Liver (tissue), 9 donors: Measurements from ENCODE around the gene UGT1A8. TPM values are rescaled to one million over a fixed set of nuclear protein-coding genes. Genes with fewer than 3 reads are reported as not detected.

Source experiments
- DNase-seq: peaks from one replicate; pipeline ENCODE4 v3.0.0-alpha.2; 2017; ENCODE audit warnings: low spot score
- H3K27ac ChIP-seq, 2 donors: one replicate each; pipeline ENCODE4 v1.7.0; 2013; ENCODE audit warnings: inconsistent platforms in 2 of 2, low read length in 2 of 2, control low read depth in 1 of 2, low read depth in 1 of 2, mild to moderate bottlenecking in 1 of 2
- H3K27me3 ChIP-seq, 4 donors: one replicate each; pipeline versions ENCODE4 v1.6.1 to v1.7.0; 2013; ENCODE audit warnings: low read length in 3 of 4, inconsistent platforms in 1 of 4, mild to moderate bottlenecking in 1 of 4, moderate library complexity in 1 of 4; ENCODE audit not compliant: control insufficient read depth in 4 of 4, insufficient read depth in 4 of 4
- H3K36me3 ChIP-seq, 4 donors: one replicate each; pipeline versions ENCODE4 v1.6.1 to v1.7.0; 2013; ENCODE audit warnings: low read length in 3 of 4, mild to moderate bottlenecking in 3 of 4, low read depth in 1 of 4, moderate library complexity in 1 of 4; ENCODE audit not compliant: control insufficient read depth in 4 of 4, insufficient read depth in 3 of 4
- H3K4me1 ChIP-seq, 4 donors: one replicate each; pipeline versions ENCODE4 v1.6.1 to v1.7.0; 2013; ENCODE audit warnings: low read length in 3 of 4, mild to moderate bottlenecking in 3 of 4, moderate library complexity in 1 of 4; ENCODE audit not compliant: control insufficient read depth in 4 of 4, insufficient read depth in 4 of 4
- H3K4me3 ChIP-seq, 3 donors: one replicate each; pipeline versions ENCODE4 v1.6.1 to v1.7.0; 2013; ENCODE audit warnings: low read length in 3 of 3, control low read depth in 1 of 3, low read depth in 1 of 3, mild to moderate bottlenecking in 1 of 3
- H3K9ac ChIP-seq, 2 donors: one replicate each; pipeline ENCODE4 v1.7.0; 2013; ENCODE audit warnings: low read length in 2 of 2, mild to moderate bottlenecking in 2 of 2, moderate library complexity in 2 of 2, control low read depth in 1 of 2, low read depth in 1 of 2
- H3K9me3 ChIP-seq, 4 donors: one replicate each; pipeline versions ENCODE4 v1.6.1 to v1.7.0; 2013; ENCODE audit warnings: low read length in 3 of 4; ENCODE audit not compliant: control insufficient read depth in 4 of 4
- ATF3 ChIP-seq: IDR thresholded peaks from 2 replicates; pipeline ENCODE4 v1.6.1; 2016; ENCODE audit warnings: antibody characterized with exemption
- CTCF ChIP-seq: fragments of 150-350 bp; IDR thresholded peaks from 2 replicates; pipeline ENCODE4 v1.5.1; 2017; ENCODE audit warnings: improper control_type of control experiment, low read depth, low read length; ENCODE audit not compliant: missing input control
- EGR1 ChIP-seq, 2 donors: IDR thresholded peaks; 2 replicates each; pipeline ENCODE4 v1.6.1; 2016 to 2018; ENCODE audit warnings: antibody characterized with exemption in 2 of 2, low read depth in 2 of 2
- FOXA1 ChIP-seq: IDR thresholded peaks from 2 replicates; pipeline ENCODE4 v1.6.1; 2016; ENCODE audit warnings: antibody characterized with exemption
- FOXA2 ChIP-seq: IDR thresholded peaks from 2 replicates; pipeline ENCODE4 v1.6.1; 2016; ENCODE audit warnings: antibody characterized with exemption
- GABPA ChIP-seq, 2 donors: IDR thresholded peaks in 1 of 2; conservative IDR thresholded peaks in 1 of 2; 2 replicates each; pipeline ENCODE4 v1.6.1; 2016; ENCODE audit warnings: antibody characterized with exemption in 2 of 2, mild to moderate bottlenecking in 1 of 2, moderate library complexity in 1 of 2
- HNF4A ChIP-seq, 2 donors: conservative IDR thresholded peaks; 2 replicates each; pipeline ENCODE4 v1.6.1; 2016; ENCODE audit warnings: antibody characterized with exemption in 2 of 2, mild to moderate bottlenecking in 2 of 2
- HNF4G ChIP-seq: IDR thresholded peaks from 2 replicates; pipeline ENCODE4 v1.6.1; 2016; ENCODE audit warnings: antibody characterized with exemption
- JUND ChIP-seq, 2 donors: IDR thresholded peaks; 2 replicates each; pipeline ENCODE4 v1.6.1; 2016; ENCODE audit warnings: antibody characterized with exemption in 2 of 2
- MAX ChIP-seq: IDR thresholded peaks from 2 replicates; pipeline ENCODE4 v1.6.1; 2016; ENCODE audit warnings: antibody characterized with exemption
- NR2F2 ChIP-seq: IDR thresholded peaks from 2 replicates; pipeline ENCODE4 v1.6.1; 2016; ENCODE audit warnings: antibody characterized with exemption
- RAD21 ChIP-seq, 2 donors: IDR thresholded peaks; 2 replicates each; pipeline ENCODE4 v1.6.1; 2016; ENCODE audit warnings: antibody characterized with exemption in 2 of 2, mild to moderate bottlenecking in 2 of 2
- REST ChIP-seq: IDR thresholded peaks from 2 replicates; pipeline ENCODE4 v1.6.1; 2016; ENCODE audit warnings: antibody characterized with exemption, mild to moderate bottlenecking
- RXRA ChIP-seq, 2 donors: IDR thresholded peaks; 2 replicates each; pipeline ENCODE4 v1.6.1; 2017 to 2018; ENCODE audit warnings: antibody characterized with exemption in 2 of 2, mild to moderate bottlenecking in 1 of 2
- SP1 ChIP-seq: IDR thresholded peaks from 2 replicates; pipeline ENCODE4 v1.6.1; 2018; ENCODE audit warnings: antibody characterized with exemption, mild to moderate bottlenecking
- TAF1 ChIP-seq: conservative IDR thresholded peaks from 2 replicates; pipeline ENCODE4 v1.6.1; 2016; ENCODE audit warnings: antibody characterized with exemption, mild to moderate bottlenecking
- YY1 ChIP-seq: IDR thresholded peaks from 2 replicates; pipeline ENCODE4 v1.6.1; 2016; ENCODE audit warnings: antibody characterized with exemption, mild to moderate bottlenecking
- ZBTB33 ChIP-seq: IDR thresholded peaks from 2 replicates; pipeline ENCODE4 v1.6.1; 2016; ENCODE audit warnings: antibody characterized with exemption
- WGBS: extraction: QIAGEN DNeasy Blood & Tissue Kit; methylation state at CpG from one replicate; pipeline ENCODE4 v1.1.7; 2013; 5-methylcytosine and 5-hydroxymethylcytosine counted together
- polyA plus RNA-seq, 2 donors: library from polyadenylated mRNA; stranded (reverse) in 1 of 2; unstranded in 1 of 2; fragments of 200-250 nt in 1 of 2; fragments of >200 nt in 1 of 2; fragmentation: Nextera tagmentation in 1 of 2; extraction: Ambion mirVana in 1 of 2; gene quantifications; one replicate each; pipeline versions ENCODE4 v1.2.1 to v1.2.3, GENCODE V29; 2013 to 2015
- total RNA-seq, 2 donors: library from RNA; depleted of rRNA; stranded (reverse); fragments of >200 nt; gene quantifications; one replicate each; pipeline ENCODE4 v1.2.3, GENCODE V29; 2014
- donor health status: healthy.
- donor health status: healthy.
- donor health status: healthy.
- donor health status: healthy.
- donor health status: healthy.

Gene UGT1A8
- total and polyA plus RNA-seq, 4 donors = 0.17 to 0.51 (median 0.48) TPM; not detected in 1

GRCh38 chr2:233702238-233702637 is 84.8 kb downstream of the UGT1A8 start:
- TF ChIP-seq RAD21 (IDR thresholded peaks at IDR 0.05) = no peak
- no peak for TF ChIP-seq RXRA (IDR thresholded peaks at IDR 0.05)
- no peak for TF ChIP-seq HNF4G
- TF ChIP-seq CTCF = no peak
- no peak for TF ChIP-seq SP1
- no peak for TF ChIP-seq GABPA (IDR thresholded peaks at IDR 0.05 in 1 of 2, conservative IDR thresholded peaks at IDR 0.05 in 1 of 2)
- no peak for TF ChIP-seq NR2F2
- H3K36me3 ChIP-seq = no peaks in the 10 kb centered on the region
- DNase-seq = no peak

GRCh38 chr2:233705911-233706506 is 88.6 kb downstream of the UGT1A8 start:
- Histone ChIP-seq H3K4me3 (no peak overlapping the region), H3K27ac (peak overlapping the region; percentile 80 to 87), H3K9me3 (no peaks in the 10 kb centered on the region), H3K27me3 (no peaks in the 10 kb centered on the region), H3K9ac (peak overlapping the region in 1 of 2 donors; percentile 16), H3K4me1 (peaks cover 18 to 34% (median 24%) of the 10 kb centered on the region in 4 donors), H3K36me3 (no peaks in the 10 kb centered on the region)
- WGBS = 27% methylated on average over 4 of the region's 4 CpGs
- TF ChIP-seq NR2F2 (peak; percentile 29), HNF4A (conservative IDR thresholded peaks at IDR 0.05) (peak; percentile 89 to 92), SP1 (peak; percentile 94), REST (peak; percentile 76), HNF4G (peak; percentile 56), EGR1 (IDR thresholded peaks at IDR 0.05; ENCODE audit: low read depth in 2 of 2) (peak in 1 of 2 donors; percentile 81), ATF3 (peak; percentile 58), GABPA (IDR thresholded peaks at IDR 0.05 in 1 of 2, conservative IDR thresholded peaks at IDR 0.05 in 1 of 2) (peak in 1 of 2 donors; percentile 42), YY1 (peak; percentile 90), RAD21 (IDR thresholded peaks at IDR 0.05) (peak; percentile 63 to 72), ZBTB33 (peak; percentile 85), RXRA (IDR thresholded peaks at IDR 0.05) (peak; percentile 93 to 99), TAF1 (no peak), FOXA1 (peak; percentile 80), CTCF (no peak), FOXA2 (peak; percentile 78), JUND (IDR thresholded peaks at IDR 0.05) (peak in 1 of 2 donors; percentile 64), MAX (peak; percentile 78)
- no peak for DNase-seq

More at GRCh38 chr2:233702238-233702637, 84.8 kb downstream of the UGT1A8 start:
- Histone ChIP-seq H3K4me3 (no peak overlapping the region), H3K9ac (no peak overlapping the region), H3K9me3 (no peaks in the 10 kb centered on the region), H3K27ac (no peak overlapping the region), H3K4me1 (peaks cover 19 to 54% (median 32%) of the 10 kb centered on the region in 4 donors), H3K27me3 (no peaks in the 10 kb centered on the region)
- WGBS = 39% methylated on average over 3 of the region's 3 CpGs
